ENCODE measurements around the gene DIS3L.
"Not testable (repeated sequence)": the region's sequence is repeated elsewhere in the genome, so short reads cannot be mapped to it uniquely, and the experiment has no call there.

Gene DIS3L

GRCh38 chr15:66252685-66253417, 40.5 kb upstream of the DIS3L start:
- no peak for TF ChIP-seq CTCF (IDR thresholded peaks at IDR 0.05; ENCODE audit: insufficient read depth, missing control alignments)
- no peak for DNase-seq (ENCODE audit: insufficient read length, low spot score)
- no peak for FAIRE-seq

DNA sequence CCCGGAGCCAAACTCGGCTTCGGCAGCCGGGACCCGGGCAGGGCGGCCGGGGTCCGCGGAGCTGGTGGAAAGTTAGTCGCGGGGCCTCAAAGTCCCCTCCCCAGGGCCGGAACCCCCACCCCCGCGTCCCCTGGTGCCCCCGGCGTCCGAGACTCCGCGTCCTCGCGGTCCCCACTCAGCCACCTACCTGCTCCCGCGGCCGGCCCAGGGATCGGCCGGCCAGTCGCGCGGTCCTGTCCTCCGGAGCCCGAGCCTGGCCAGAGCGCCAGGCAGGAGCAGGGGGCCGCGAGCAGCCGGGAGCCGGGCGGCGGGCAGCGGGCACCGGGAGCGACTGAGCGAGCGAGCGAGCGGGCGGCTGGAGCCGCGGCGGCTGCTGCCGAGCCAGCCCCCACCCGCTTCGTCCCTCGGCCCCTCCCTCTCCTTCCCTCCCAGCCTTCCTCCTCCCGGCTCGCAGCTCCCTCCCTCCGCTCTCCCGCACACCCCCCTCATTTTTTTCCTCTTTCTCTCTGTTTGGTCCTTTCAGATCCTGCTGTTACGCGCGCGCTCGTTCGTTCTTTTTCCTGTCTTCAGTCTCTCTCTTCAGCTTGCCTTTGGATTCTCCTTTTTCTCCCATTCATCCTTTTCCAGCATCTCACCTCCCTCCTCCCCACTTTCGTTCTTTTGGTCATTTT, 39.8 kb upstream of the DIS3L start, which contains the start of gene MEGF11:
Gene MEGF11, minus strand, starts transcription at position 333 of the 671 bp plus-strand sequence. CDS start 125,347 bp downstream, outside the sequence.
- TF ChIP-seq CTCF (IDR thresholded peaks at IDR 0.05; ENCODE audit: insufficient read depth, missing control alignments) = no peak
- DNase-seq (ENCODE audit: insufficient read length, low spot score) (no peak), FAIRE-seq (no peak)

DNA sequence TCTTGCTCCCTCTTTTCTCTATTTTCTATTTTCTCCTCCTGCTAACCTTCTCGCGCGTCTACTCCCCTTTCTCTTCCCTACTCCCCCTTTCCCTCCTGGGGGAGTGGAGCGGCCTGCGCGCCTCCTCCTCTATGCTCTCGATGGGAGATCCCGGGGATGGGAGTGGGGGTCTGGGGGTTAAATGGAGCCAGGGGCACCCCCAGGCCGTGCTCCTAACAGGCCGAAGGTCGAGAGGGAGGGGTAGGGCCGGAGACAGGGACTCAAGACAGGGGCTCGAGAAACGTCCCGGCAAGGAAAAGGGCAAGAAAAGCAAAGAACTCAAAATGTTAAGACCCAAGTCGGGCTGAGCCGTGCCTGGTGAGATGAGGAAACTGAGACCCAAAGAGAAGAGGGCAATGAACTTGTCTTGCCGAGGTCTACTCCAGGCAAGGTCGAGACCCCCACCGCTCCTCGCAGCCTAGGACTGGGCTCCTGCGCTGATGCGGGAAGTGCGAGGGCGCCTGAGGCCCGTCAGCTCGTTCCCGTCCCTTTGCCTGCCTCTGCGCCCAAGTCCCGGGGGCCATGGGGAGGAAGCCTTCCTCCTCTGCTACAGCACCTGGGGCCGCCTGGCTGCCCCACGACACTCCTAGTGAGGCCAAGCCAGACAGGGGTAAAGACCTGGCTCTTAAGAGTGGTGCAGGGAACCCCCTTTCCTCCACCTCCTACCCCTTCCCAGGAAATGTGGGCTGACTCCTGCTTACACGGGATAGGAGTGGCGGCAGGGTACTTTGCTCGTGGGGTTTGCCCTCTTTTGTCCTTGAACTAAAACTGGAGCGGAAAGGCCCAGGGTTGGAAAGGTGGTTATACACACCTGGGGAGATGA, 39.0 kb upstream of the DIS3L start:
- FAIRE-seq (no peak), DNase-seq (ENCODE audit: insufficient read length, low spot score) (no peak)
- TF ChIP-seq CTCF (IDR thresholded peaks at IDR 0.05; ENCODE audit: insufficient read depth, missing control alignments) = no peak

DNA sequence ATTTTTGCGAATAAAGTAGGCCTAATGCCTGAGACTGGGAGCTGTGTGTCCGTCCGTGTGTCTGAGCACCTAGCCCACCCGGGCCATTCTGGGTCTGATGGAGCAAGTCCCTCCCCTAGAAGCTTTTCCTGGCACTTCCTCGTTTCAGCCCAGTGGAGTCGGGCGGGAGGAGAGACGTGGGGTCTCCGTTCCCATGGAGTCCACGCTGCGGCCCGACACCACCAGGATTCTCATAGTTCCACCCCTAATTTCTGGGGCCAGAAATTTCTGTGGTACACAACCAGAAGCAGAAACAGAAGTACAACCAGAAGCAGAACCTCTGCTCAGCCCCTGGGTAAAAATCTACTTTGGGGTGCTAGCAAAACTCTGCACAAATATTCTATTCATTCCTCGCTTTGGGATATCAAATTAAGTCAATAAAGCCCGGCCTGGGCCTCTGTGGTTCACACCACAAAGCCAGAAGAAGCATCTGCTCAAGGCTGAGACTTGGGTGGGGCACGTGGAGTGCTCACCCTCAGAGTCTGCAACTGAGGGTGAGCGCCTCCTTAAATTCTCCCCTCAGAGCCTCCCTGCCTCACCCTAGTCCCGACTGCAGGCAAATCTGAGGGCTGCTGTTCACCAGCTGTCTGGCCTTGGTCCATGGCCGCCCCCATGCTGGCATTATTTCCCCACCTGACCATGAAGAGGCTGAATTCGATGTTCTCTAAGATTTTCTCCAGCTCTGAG, 38.3 kb upstream of the DIS3L start:
- no peak for TF ChIP-seq CTCF (IDR thresholded peaks at IDR 0.05; ENCODE audit: insufficient read depth, missing control alignments)
- no peak for FAIRE-seq
- DNase-seq (ENCODE audit: insufficient read length, low spot score) = no peak

- no peak for FAIRE-seq
- DNase-seq (ENCODE audit: insufficient read length, low spot score) = no peak
- no peak for TF ChIP-seq CTCF (IDR thresholded peaks at IDR 0.05; ENCODE audit: insufficient read depth, missing control alignments)
These were observed 36.7 kb upstream of the DIS3L start for GRCh38 chr15:66256692-66257091.

- DNase-seq (ENCODE audit: insufficient read length, low spot score) = no peak
- TF ChIP-seq CTCF (IDR thresholded peaks at IDR 0.05; ENCODE audit: insufficient read depth, missing control alignments) = no peak
- FAIRE-seq = no peak
These were observed 32.3 kb upstream of the DIS3L start for GRCh38 chr15:66261056-66261455.

GRCh38 chr15:66262837-66263236, 30.5 kb upstream of the DIS3L start:
- DNase-seq (ENCODE audit: insufficient read length, low spot score); FAIRE-seq: not testable (repeated sequence)
